HG02938 (cell line): ENCODE data around the gene VPS39.

ENCODE experiments used
- ATAC-seq: cut with Tn5 transposase; IDR thresholded peaks from one replicate; pipeline ENCODE4 v1.9.1; 2021; ENCODE audit warnings: mild to moderate bottlenecking, moderate library complexity; ENCODE audit not compliant: unreplicated experiment

VPS39 gene

GRCh38 chr15:42160136-42160535 lies 48.0 kb downstream of the VPS39 start:
- ATAC-seq = no peak

GRCh38 chr15:42159381-42160015 lies 48.6 kb downstream of the VPS39 start:
- no peak for ATAC-seq

GRCh38 chr15:42158941-42159340 lies 49.2 kb downstream of the VPS39 start:
- ATAC-seq = no peak

GRCh38 chr15:42157981-42158765 lies 49.9 kb downstream of the VPS39 start:
- ATAC-seq = no peak

GRCh38 chr15:42157381-42157780 lies 50.7 kb downstream of the VPS39 start:
- ATAC-seq = no peak

- no peak for ATAC-seq
These were observed 51.7 kb downstream of the VPS39 start, which contains the start of gene PLA2G4F for GRCh38 chr15:42156243-42156922. TSS of gene PLA2G4F (minus strand) at chr15:42156636. CDS start at chr15:42156549, 87 bp downstream.

GRCh38 chr15:42155546-42156242 lies 52.4 kb downstream of the VPS39 start:
- ATAC-seq = no peak

GRCh38 chr15:42154956-42155355 lies 53.1 kb downstream of the VPS39 start:
- no peak for ATAC-seq

- no peak for ATAC-seq
These were observed 53.7 kb downstream of the VPS39 start for GRCh38 chr15:42154212-42154941.

GRCh38 chr15:42153874-42154211 lies 54.3 kb downstream of the VPS39 start:
- ATAC-seq = no peak

GRCh38 chr15:42152921-42153698 lies 55.0 kb downstream of the VPS39 start:
- ATAC-seq = no peak

GRCh38 chr15:42152196-42152920 lies 55.7 kb downstream of the VPS39 start:
- no peak for ATAC-seq

- no peak for ATAC-seq
These were observed 56.4 kb downstream of the VPS39 start for GRCh38 chr15:42151736-42152135.

- no peak for ATAC-seq
These were observed 57.0 kb downstream of the VPS39 start for GRCh38 chr15:42151141-42151561.

- no peak for ATAC-seq
These were observed 57.7 kb downstream of the VPS39 start for GRCh38 chr15:42150219-42150970.

- no peak for ATAC-seq
These were observed 58.4 kb downstream of the VPS39 start for GRCh38 chr15:42149493-42150218.

- ATAC-seq = no peak
These were observed 59.2 kb downstream of the VPS39 start for GRCh38 chr15:42148808-42149492.
